H1 (cell line): ENCODE measurements around the gene GDPD5. TPM values are rescaled to one million over a fixed set of nuclear protein-coding genes. Genes with fewer than 3 reads are reported as not detected.

ENCODE experiments used
- GTF2F1 ChIP-seq: IDR thresholded peaks from 2 replicates; pipeline ENCODE4 v1.6.1; 2012; ENCODE audit warnings: low read depth, low read length, improper control_type of control experiment, borderline replicate concordance
- polyA plus RNA-seq, 7 experiments: library from polyadenylated mRNA; depleted of rRNA in 3 of 7; stranded (reverse) in 5 of 7; unstranded in 2 of 7; fragments of >200 nt in 5 of 7; fragments of 200-250 nt in 2 of 7; gene quantifications; 1 replicate in 5 of 7; 2 replicates in 1 of 7; 4 replicates in 1 of 7; pipeline versions ENCODE4 v1.2.1 to v1.2.3, GENCODE V29; 2011 to 2013; ENCODE audit warnings: missing spikeins in 2 of 7, mixed read lengths in 2 of 7
- total RNA-seq: library from RNA; stranded (reverse); fragmentation: NEBNext Ultra II Directional; extraction: Animal tissue kit (Norgen Biotek cat#: 25700); gene quantifications from 2 replicates; pipeline ENCODE4 v1.2.1, GENCODE V29; 2021

GDPD5 gene
- total and polyA plus RNA-seq, 2 of the 8 experiments (the other 6 are each of a cell fraction or from before 2014, with no cell fraction given) = 7.8 to 8.6 TPM

GRCh38 chr11:75527130-75527529 lies 1.4 kb upstream of the GDPD5 start (continued):
- no peak for TF ChIP-seq GTF2F1
